ENCODE data around the gene KCNG4.

DNA sequence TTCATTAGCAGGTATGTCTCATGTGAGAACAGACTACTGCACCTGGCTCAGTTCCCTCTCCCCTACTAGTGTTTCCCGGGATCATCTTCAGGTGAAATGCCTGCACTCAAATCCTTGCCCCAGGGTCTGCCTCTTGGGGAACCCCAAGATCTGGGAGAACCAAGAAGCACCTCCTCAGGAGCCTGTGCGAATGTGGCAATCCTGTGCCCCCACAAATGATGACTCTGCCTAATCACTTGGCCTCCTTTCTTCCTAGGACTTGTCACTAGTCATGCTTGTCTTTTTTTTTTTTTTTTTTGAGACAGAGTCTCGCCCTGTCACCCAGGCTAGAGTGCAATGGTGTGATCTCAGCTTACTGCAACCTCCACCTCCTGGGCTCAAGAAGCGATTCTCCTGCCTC lies 27.2 kb downstream of the KCNG4 start:
- TF ChIP-seq, protein P1, sequence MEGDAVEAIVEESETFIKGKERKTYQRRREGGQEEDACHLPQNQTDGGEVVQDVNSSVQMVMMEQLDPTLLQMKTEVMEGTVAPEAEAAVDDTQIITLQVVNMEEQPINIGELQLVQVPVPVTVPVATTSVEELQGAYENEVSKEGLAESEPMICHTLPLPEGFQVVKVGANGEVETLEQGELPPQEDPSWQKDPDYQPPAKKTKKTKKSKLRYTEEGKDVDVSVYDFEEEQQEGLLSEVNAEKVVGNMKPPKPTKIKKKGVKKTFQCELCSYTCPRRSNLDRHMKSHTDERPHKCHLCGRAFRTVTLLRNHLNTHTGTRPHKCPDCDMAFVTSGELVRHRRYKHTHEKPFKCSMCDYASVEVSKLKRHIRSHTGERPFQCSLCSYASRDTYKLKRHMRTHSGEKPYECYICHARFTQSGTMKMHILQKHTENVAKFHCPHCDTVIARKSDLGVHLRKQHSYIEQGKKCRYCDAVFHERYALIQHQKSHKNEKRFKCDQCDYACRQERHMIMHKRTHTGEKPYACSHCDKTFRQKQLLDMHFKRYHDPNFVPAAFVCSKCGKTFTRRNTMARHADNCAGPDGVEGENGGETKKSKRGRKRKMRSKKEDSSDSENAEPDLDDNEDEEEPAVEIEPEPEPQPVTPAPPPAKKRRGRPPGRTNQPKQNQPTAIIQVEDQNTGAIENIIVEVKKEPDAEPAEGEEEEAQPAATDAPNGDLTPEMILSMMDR (IDR thresholded peaks at IDR 0.05): no peak
- no peak for TF ChIP-seq EZH2 (IDR thresholded peaks at IDR 0.05)
- no peak for TF ChIP-seq EZH2phosphoT487 (IDR thresholded peaks at IDR 0.05)

All from neural progenitor cell (in vitro differentiated cells).